NCI-H2196 (cell line): ENCODE data around the gene DLG4.
"Not testable (repeated sequence)": the region's sequence is repeated elsewhere in the genome, so short reads cannot be mapped to it uniquely, and the experiment has no call there.

Source experiments
- DNase-seq: peaks from one replicate; lab custom pipeline; 2025; ENCODE audit not compliant: unreplicated experiment; lab: John Stamatoyannopoulos, UW

DLG4 gene

DNA sequence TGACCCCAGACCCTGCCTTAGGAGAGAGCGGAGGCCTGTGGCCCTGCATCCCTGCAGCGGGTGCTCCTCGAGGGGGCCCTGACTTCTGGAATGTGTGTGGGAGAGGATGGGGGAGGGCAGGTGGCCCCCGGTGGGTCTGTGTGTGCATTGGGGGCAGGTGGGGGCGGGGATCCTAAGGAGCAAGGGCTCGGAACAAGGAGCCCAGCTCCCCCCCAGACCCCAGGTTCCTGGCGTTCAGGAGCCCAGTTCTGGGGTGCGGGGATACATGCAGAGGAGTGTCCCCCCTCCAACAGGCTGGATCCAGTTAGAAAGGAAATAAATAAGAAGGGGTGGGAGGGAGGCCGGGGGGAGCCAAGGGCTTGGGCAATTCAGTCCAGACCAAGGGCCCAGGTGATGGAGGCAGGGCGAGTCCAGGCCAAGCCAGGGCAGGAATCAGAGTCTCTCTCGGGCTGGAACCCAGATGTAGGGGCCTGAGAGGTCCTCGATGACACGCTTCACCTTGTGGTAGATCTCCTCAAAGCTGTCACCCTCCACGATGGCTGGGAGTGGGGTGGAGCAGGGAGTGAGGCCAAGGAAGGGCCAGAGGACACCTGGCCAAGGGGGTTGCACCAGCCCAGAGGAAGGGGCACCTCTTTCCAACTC lies 29.2 kb downstream of the DLG4 start:
- no peak for DNase-seq

DNA sequence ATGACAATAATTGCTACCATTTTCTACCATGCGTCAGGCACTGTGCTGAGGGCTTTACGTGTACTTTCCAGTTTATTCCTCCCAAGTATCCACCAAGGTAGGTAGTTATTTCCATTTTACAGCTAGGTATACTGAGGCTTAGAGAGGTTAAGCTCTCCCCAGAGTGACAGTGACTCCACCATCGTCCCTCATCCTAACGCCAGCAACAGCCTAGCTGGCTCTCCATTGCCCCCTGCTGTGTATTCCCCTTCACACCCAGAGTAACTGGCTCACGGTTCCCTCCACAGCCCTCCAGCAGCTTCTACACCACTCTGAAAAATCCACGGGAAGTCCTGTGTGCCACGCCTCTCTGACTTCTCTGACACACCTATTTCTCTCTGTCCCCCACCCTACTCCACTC lies 33.4 kb downstream of the DLG4 start:
- no peak for DNase-seq

DNA sequence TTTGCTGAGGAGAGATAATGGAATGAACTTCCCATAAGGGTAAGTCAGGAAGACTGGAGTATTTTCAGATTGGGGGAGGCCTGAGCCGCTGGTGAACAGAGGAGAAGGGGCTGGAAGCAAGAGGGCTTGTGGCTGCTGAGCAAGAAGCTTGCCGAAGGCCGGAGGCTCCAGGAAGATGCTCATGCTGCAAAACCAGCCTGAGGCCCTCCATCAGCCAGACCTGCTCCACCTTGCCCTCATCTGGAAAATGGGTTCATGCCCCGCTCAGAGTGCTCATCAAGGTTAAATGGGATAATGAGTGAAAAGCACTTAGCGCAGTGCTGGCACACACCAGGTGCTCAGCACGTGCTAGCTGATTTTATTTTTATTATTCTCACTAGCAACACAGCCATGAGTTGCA lies 35.0 kb downstream of the DLG4 start:
- DNase-seq: no peak

DNA sequence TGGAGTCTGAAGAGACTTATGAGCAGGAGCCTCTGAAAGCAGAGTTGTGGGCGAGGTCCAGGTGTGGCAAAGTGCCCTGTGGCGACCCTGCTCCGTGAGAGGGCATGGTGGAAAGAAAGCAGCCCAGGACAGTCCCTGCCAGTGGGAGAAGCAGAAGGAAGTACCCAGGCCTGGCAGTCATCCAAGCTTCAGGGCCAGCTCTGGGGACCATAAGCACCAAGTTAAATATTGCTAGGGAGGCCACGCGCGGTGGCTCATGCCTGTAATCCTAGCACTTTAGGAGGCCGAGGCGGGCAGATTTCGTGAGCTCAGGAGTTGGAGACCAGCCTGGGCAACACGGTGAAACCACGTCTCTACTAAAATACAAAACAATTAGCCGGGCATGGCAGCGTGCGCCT lies 35.5 kb downstream of the DLG4 start:
- peak; percentile 1 for DNase-seq

DNA sequence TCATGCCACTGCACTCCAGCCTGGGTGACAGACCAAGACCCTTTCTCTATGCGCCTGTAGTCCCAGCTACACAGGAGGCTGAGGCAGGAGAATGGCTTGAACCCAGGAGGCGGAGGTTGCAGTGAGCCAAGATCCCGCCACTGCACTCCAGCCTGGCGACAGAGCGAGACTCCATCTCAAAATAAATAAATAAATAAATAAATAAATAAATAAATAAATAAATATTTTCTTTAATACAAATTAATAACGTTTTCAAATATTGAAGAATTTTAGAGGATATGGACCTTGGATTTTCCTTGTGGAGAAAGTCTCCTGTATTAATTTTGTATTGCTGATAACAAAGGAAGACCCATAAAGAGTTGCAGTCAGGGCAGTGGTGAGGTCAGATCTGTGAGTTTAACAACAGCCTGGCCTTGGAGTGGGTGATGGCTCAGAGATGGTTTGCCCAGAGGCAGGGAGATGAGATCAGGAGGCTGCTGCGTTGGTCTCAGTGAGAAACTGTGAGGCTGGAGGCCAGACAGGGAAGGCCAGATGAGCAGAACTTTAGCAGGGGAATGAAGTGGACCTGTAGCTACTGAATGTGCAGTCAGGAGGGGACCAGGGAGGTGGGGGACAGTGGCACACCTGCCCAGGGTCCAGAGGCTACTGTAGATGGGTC lies 36.1 kb downstream of the DLG4 start:
- DNase-seq: no peak

DNA sequence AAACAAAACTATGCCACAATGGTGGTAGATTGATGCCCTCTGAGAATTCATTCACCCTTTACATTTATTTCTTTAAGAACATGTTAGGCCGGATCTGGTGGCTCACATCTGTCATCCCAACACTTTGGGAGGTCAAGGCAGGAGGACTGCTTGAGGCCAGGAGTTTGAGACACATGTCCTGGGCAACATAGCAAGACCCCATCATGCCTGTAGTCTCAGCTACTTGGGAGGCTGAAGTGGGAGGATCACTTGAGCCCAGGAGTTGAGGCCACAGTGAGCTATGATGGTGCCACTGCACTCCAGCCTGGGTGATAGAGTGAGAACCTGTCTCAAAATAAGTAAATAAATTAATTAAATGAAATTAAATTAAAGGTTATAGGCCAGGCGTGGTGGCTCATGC lies 37.5 kb downstream of the DLG4 start:
- not testable (repeated sequence) for DNase-seq

DNA sequence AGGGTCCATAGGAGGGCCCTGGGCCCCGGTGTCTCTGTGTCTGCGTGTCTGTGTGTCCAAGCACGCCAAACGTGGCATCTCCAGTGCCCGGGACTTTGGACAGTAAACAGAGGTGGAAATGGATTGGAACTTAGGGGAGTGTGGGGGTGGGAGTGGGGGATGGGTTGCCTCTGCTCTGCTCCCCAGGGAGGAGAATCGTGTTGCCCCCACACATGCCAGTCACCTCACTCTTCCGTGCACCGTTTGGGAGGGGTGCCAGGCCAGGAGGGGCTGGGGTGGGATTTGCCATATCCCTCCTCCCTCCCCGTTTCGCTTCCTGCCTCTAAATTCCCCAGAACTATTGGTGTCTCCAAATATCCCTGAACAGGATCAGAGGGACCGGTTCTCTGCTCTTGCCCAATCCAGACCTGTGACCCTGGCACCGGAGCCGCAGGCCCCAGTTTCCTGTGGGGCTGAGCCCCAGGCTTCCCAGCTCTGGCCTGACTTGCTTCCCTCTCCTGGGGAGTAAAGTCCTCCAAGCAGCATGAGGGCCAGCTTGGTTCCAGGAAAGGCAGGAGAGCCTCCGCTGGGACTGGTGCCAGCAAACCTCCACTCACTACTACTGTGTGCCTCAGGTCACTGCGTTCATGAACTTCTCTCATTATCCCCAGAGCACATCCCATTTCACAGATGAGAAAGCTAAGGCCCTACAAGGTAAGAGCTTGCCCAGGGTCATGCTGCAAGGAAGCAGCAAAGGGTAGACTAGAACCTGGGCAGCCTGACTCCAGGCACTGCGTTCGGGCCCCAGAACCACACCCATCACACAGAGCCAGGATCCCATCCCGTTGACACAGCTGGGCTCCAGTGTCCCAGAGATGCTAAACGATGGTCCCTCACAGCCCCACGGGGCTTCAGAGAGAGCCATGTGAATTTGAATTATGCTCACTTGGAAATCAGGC lies 40.0 kb downstream of the DLG4 start, which contains the start of gene ASGR1:
TSS of gene ASGR1 (minus strand) at position 54 of the 938 bp plus-strand sequence. CDS start 807 bp downstream, outside the sequence.
- DNase-seq: no peak

DNA sequence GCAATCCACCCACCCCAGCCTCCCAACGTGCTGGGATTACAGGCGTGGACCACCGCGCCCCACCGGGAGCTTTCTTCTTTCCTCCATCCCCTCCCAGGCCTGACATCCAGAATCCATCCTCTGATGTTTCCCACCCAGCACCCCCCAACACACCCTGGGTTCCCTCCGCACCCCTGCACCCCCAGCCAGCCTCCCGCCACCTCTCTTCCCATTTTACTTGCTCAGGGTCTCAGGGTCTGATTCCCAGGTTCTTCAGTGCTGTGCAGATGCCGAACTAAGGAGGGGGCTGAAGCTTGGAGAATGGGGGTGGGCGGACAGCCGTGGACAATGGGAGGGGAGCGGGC lies 40.7 kb downstream of the DLG4 start:
- no peak for DNase-seq

DNA sequence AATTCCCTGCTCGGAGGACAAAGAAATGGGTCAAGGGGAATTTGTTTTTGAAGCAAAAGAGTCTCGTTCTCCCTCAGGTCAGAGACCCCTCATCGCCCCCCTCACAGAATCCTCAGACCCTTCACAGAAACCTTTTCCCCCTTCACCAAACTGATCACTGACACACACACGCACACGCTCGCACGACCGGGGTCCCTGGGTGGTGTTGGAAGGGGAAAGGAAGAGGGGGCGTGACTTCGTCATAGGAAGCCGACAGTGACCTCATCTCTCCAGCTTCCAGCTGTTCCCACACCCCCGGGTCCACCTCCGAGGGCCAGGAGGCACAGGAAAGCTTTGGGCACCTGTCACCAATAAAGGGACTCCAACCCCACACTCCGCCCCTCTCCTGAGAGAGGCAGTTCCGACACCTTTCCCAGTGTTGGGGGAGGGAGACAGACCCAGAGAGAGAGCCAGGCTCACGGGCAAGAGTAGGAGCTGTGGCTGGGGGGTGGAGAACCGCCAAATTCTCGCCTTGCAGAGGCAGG lies 41.6 kb downstream of the DLG4 start:
- peak; percentile 35 for DNase-seq

DNA sequence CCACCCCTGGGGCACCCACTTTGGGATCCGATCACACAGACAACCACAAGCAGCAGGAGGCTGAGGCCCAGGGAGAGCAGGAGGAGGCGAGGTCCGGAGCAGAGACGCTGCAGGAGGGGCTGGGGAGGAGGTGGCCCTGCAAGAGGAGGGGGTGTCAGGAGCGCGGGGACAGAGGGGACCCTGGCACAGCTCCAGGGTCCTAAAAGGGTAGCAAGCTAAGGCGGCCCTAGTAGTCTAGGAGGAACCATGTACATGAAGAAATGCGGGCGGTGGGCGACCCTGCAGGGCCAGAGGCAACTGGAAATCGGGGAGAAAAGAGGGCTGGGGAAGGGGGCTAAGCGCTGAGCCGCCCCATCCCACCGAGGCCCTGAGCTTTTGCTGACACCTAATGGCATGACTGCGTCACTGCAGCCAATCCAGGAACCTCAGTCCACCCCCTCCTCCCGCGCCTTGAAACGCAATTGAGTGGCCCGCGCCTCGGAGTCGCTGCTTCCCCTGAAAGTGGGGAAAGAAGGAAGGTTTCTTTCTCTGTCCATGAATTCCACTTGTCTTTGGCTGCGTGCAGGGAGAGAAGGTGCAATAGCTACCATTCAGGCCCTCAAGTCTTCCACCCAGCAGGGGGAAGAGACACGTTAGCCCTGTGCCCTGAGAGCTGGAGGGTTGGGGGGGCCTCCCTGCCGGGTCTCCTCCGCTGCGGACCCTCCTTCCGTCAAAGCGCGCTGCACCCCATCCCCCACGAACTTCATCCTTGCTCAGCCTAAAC lies 42.3 kb downstream of the DLG4 start:
- peak; percentile 63 for DNase-seq

DNA sequence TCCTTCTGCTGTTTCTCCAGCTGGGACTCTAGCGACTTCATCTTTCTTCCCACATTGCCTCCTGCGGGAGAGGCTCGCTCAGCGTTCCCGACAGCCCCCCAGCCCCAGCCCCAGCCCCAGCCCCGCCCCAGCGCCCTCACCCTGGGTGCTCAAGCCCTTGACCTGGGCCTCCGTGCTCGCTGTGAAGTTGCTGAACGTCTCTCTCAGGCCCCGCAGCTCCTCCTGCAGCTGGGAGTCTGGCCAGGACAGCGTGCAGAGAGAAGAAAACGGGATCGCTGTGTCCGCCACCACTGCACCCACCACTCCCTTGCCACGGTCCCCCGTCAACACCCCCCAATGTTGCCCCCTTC lies 42.8 kb downstream of the DLG4 start:
- no peak for DNase-seq

DNA sequence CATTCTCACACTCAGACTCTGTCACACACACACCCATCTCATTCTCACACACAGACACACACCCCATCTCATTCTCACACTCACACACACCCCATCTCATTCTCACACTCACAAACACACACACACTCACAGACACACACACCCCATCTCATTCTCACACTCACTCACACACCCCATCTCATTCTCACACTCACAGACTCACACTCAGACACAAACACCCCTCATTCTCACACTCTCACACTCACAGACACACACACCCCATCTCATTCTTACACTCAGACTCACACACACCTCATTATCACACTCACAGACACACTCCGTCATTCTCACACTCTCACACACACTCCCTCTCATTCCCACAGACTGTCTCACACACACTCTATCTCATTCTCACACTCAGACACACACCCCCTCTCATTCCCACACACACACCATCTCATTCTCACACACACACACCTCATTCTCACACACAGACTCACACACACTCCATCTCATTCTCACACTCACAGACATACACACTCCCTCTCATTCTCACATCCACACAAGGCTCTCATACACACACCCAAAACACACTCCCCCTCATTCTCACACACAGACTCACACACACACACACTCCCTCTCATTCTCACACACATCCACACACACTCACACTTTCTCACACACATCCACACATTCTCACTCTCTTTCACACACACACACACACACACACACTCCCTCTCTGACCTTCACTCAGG lies 43.4 kb downstream of the DLG4 start:
- no peak for DNase-seq

DNA sequence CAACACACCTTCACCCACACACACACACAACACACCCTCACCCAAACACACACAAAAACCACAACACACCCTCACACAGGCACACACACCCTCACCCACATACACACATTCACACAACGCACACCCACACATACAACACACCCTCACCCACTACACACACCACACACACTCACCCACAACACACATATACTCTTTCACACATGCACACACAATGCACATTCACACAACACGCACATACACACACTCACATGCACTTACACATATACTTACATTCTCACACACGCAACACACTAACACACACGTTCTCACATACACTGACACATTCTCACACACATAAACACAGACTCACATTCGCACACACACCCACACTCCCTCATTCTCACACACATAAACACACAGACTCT lies 44.3 kb downstream of the DLG4 start:
- DNase-seq: no peak

DNA sequence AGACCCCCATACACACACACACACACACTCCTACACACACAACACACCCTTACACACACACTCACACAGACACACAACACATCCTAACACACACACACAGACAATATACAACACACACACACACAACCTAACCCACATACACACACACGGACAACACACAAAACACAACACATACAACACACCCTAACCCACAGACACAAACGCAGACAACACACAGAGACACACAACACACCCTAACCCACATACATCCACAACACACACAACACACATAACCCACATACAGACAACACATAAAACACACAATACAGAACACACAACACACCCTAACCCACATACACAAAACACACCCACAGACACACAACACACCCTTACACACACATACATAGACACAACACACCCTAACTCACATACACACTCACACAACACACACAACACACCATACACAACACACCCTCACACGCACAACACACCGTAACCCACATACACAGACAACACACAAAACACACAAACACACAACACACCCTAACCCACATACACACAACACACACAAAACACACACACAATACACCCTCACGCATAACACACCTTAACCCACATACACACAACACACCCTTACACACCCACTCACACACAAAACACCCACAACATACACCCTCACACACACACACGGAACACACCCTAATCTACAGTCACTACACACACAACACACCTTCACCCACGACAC lies 44.9 kb downstream of the DLG4 start:
- DNase-seq: no peak

DNA sequence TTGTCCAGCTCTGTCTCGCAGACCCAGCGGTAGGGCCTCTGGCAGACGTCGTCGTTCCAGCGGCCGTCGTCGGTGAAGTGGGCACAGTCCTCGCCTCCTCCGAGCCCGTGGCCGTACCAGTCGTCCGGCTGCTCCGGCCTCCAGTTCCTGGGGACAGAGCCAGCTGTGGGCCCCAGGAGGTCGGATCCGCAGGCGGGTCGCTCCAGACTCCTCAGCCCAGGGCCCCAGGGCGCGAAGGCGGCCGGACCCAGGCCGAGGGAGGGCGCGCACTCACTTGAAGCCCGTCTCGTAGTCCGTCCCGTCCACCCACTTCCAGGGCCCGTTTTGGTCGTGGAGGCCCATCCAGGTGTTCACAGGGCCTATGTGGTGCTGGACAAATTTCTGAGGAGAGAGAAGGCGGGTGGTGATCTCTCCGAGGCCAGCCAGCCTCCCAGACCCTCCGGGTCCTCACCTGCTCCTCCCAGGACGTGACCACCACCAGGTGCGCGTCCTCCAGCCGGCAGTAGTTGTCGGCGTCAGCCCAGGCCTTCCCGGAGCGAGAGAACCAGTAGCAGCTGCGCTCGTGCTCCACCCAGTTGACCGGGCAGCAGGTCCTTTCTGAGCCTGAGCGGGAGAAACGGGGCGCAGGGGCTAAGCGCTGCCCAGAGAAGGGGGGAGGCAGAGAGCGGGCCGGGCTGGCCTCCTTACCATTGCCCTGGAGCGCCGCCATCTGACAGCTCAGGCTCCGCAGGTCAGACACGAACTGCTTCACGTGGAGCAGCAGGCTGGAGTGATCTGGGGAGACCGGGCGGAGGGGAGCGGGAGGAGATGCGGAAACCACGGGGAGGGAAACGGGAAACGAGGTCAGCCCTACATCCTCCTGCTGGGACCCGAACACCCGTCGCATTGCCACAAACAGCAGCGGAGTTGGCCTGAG lies 45.7 kb downstream of the DLG4 start:
- DNase-seq: no peak

DNA sequence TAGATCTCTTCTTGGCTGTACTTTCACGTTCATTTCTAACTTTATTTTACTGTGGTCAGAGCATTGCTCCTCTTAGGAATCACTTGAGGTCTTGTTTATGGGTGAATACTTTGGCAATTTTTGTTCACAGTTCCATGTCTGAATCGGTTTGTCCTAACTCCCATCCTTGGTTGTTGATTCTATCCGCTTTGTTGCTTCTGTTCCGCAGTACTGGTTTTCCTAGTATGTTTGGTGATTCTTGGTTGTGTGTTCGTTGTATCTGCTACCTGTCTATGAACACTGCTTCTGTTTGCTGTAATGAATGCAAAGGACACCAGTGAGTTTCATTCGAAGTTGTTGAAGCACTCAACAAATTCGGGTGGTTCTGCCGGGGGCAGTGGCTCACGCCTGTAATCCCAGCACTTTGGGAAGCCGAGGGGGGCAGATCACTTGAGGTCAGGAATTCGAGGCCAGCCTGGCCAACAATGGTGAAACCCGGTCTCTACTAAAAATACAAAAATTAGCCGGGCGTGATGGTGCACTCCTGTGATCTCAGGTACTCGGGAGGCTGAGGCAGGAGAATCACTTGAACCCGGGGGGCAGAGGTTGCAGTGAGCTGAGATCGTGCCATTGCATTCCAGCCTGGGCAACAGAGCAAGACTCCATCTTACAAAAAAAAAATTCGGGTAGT lies 47.0 kb downstream of the DLG4 start:
- DNase-seq: not testable (repeated sequence)

DNA sequence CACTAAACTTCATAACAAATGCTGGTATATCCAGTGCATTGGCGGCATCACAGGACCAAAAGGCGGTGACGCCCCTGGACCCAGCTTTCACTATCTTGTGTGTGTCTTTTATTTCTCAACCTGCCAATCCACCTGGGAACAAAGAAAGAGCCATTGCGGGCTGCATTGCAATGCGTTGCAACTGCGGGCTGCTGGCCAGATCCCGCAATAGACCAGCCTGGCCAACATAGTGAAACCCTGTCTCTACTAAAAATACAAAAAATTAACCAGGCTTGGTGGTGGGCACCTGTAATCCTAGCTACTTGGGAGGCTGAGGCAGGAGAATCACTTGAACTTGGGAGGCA lies 50.1 kb downstream of the DLG4 start:
- not testable (repeated sequence) for DNase-seq
